Right ventricle myocardium inferior (tissue), 1 donor: Measurements from ENCODE around the gene ZNF274. TPM values are rescaled to one million over a fixed set of nuclear protein-coding genes. Genes with fewer than 3 reads are reported as not detected.
"Not testable (repeated sequence)": the region's sequence is repeated elsewhere in the genome, so short reads cannot be mapped to it uniquely, and the experiment has no call there.

Experiments used
- ATAC-seq: fragments of 200-7000 bp; cut with Tn5 transposase; one replicate; pipeline ENCODE4 v1.9.1; 2020; ENCODE audit warnings: mild to moderate bottlenecking, moderate library complexity
- DNase-seq: peaks from one replicate; pipeline ENCODE4 v3.0.0; 2021; ENCODE audit errors: missing footprints
- intact Hi-C: fragments of 100-400 bp; cut with DNase I; formaldehyde crosslinking; loops from one replicate; pipeline ENCODE4 v1.11.0; 2022
- total RNA-seq: library from RNA; stranded (reverse); fragmentation: NEBNext Ultra II Directional; extraction: Animal tissue kit (Norgen Biotek cat#: 25700); gene quantifications from one replicate; pipeline ENCODE4 v1.2.1, GENCODE V29; 2021
- donor health status: DM: no; HTN: yes; CAD: no; lungs with severe emphysema.

ZNF274 gene
- total RNA-seq, 1 donor from 2014 or later: 17.8 TPM

- intact Hi-C loops: no loop called here
- ATAC-seq: no peak
- no peak for DNase-seq
Measured at GRCh38 chr19:58203814-58204475, 21.1 kb downstream of the ZNF274 start.

- ATAC-seq (no peak), DNase-seq (no peak)
- intact Hi-C loops: no loop called here
Measured at GRCh38 chr19:58204566-58204965, 21.7 kb downstream of the ZNF274 start.

GRCh38 chr19:58209577-58209976 is 26.7 kb downstream of the ZNF274 start:
- ATAC-seq (no peak), DNase-seq (no peak)
- intact Hi-C loops: no loop called here

GRCh38 chr19:58212336-58213074 is 29.6 kb downstream of the ZNF274 start:
- ATAC-seq: no peak
- intact Hi-C loops: no loop called here
- DNase-seq: no peak

GRCh38 chr19:58213075-58213369 is 30.2 kb downstream of the ZNF274 start:
- intact Hi-C loops: no loop called here
- DNase-seq (no peak), ATAC-seq (no peak)

GRCh38 chr19:58217069-58217481 is 34.2 kb downstream of the ZNF274 start:
- ATAC-seq (no peak), DNase-seq (no peak)
- intact Hi-C loops: no loop called here

GRCh38 chr19:58217607-58218391 is 34.9 kb downstream of the ZNF274 start:
- no peak for DNase-seq
- ATAC-seq: no peak
- intact Hi-C loops: no loop called here

- intact Hi-C loops: no loop called here
- DNase-seq (no peak), ATAC-seq (no peak)
Measured at GRCh38 chr19:58218899-58219298, 36.0 kb downstream of the ZNF274 start.

GRCh38 chr19:58227964-58228584 is 45.2 kb downstream of the ZNF274 start:
- intact Hi-C loops: loop anchor here (10.0 kb wide), 1 partner anchor 77 kb away; the partner anchor contains the start of gene ERVK3-1
- DNase-seq (no peak), ATAC-seq (peak; percentile 38)

GRCh38 chr19:58228585-58229254 is 45.9 kb downstream of the ZNF274 start, which contains the start of gene ZNF544:
TSS of gene ZNF544 (plus strand) at chr19:58228914. CDS start at chr19:58244024, 15,110 bp downstream.
- DNase-seq (peak; percentile 87), ATAC-seq (peak; percentile 96)
- intact Hi-C loops: loop anchor here (10.0 kb wide), 1 partner anchor 76 kb away; the partner anchor contains the start of gene ERVK3-1

GRCh38 chr19:58229255-58229639 is 46.4 kb downstream of the ZNF274 start:
- ATAC-seq: no peak
- no peak for DNase-seq
- intact Hi-C loops: loop anchor here (10.0 kb wide), 1 partner anchor 76 kb away; the partner anchor contains the start of gene ERVK3-1

- intact Hi-C loops: no loop called here
- ATAC-seq: no peak
- DNase-seq: no peak
Measured at GRCh38 chr19:58237324-58237723, 54.5 kb downstream of the ZNF274 start.

- intact Hi-C loops: no loop called here
- DNase-seq (no peak), ATAC-seq (no peak)
Measured at GRCh38 chr19:58243351-58243750, 60.5 kb downstream of the ZNF274 start.

- DNase-seq: no peak
- ATAC-seq: no peak
- intact Hi-C loops: no loop called here
Measured at GRCh38 chr19:58248886-58249285, 66.0 kb downstream of the ZNF274 start.

GRCh38 chr19:58252102-58252685 is 69.3 kb downstream of the ZNF274 start:
- DNase-seq: no peak
- intact Hi-C loops: loop anchor here (10.0 kb wide), 1 partner anchor 57 kb away; no protein-coding TSS in a partner anchor
- no peak for ATAC-seq

- intact Hi-C loops: loop anchor here (10.0 kb wide), 1 partner anchor 63 kb away; no protein-coding TSS in a partner anchor
- not testable (repeated sequence) for DNase-seq, ATAC-seq
Measured at GRCh38 chr19:58258259-58258658, 75.4 kb downstream of the ZNF274 start.

- no peak for DNase-seq
- ATAC-seq: no peak
- intact Hi-C loops: loop anchor here (10.0 kb wide), 1 partner anchor 287 kb away; the partner anchor contains the start of gene C19orf18
Measured at GRCh38 chr19:58261600-58261967, 78.7 kb downstream of the ZNF274 start.
